Left renal cortex interstitium (tissue), 4 donors: ENCODE measurements around the gene TRAPPC6A. TPM values are rescaled to one million over a fixed set of nuclear protein-coding genes. Genes with fewer than 3 reads are reported as not detected.
A peak's percentile ranks its signal among the peaks of the same experiment; 100 is the strongest.
"Not testable (repeated sequence)": the region's sequence is repeated elsewhere in the genome, so short reads cannot be mapped to it uniquely, and the experiment has no call there.

Experiments used
- DNase-seq, 4 donors: peaks; one replicate each; pipeline ENCODE4 v3.0.0-alpha.2; 2013; ENCODE audit warnings: low read depth in 4 of 4, low spot score in 2 of 4, missing footprints in 1 of 4
- polyA plus RNA-seq, 4 donors: library from polyadenylated mRNA; unstranded; fragments of 120-200 nt; gene quantifications; one replicate each; pipeline ENCODE4 v1.2.1, GENCODE V29; 2013; ENCODE audit not compliant: insufficient read length in 4 of 4

Gene TRAPPC6A
- polyA plus RNA-seq, 4 donors: 32.7 to 51.4 (median 44.5) TPM

DNA sequence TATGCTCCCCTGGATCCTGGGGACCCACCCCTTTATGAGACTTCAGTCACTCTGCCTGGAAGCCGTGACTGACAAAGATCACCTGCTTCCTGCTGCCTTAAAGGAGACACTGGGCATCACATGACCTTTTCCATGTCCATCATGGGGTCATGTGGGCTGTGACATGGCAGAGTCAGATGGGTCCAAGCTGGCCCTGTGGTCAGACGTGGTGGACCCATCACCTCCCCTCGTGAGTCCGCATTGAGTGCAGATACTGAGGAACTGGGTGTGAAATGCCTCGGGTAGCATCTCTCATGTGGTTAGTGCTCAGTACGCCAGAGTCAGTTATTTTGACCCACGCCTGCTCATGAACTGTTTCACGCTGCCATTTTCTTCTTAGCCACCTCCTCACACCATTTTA is 44.4 kb downstream of the TRAPPC6A start:
- DNase-seq: no peak

DNA sequence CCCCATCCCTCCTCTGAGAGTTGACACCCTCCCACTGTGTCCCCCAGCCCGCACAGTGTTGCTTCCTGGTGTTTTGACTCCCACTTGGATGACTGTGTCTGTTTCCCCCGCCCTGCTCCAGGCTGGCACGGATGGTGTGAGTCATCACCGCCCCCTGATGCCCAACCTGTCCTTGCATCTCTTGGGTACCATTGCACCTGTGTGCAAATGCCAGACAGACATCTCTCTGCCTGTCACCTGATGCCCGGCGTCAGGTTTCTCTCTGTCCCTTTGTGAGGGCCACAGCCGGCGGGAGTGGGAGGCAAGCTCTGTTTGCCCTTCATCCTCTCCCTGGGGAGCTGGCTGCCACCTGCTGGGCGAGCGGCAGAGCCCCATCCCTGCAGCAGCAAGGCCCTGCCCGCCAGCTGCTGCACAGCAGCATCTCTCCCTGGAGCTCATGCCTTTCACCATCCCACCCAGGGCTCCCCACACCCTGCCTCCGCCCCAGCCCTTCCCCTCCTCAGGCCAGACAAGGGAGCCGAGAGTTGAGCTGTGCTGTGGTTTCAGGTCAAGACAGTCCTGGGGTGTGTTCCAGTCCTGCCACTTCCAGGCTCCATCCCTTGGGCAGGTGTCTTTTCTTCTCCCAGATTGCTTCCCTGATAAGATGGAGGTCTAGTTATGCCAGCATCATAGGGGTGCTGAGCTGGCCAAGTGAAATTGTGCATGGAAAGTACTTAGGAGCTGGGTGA is 47.0 kb downstream of the TRAPPC6A start:
- no peak for DNase-seq

DNA sequence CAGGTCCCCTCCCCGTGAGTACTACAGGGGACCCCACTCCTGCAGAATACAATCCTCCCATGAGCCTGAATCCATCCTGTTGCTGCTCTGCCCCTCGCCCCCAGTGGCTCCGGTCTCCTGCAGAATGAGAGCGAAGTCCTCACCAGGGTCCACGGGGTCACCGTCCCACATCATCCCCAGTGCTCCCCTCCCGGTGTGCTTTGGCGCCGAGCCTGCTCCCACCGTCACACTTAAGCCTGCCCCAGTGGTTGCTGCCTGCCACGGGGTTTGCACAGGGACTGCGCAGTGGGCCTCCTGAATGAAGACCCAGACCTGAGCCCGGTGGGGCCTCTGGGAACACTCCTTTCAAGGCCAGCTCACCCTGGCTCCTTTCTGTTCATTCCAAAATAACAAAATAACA is 47.8 kb downstream of the TRAPPC6A start:
- DNase-seq: no peak

DNA sequence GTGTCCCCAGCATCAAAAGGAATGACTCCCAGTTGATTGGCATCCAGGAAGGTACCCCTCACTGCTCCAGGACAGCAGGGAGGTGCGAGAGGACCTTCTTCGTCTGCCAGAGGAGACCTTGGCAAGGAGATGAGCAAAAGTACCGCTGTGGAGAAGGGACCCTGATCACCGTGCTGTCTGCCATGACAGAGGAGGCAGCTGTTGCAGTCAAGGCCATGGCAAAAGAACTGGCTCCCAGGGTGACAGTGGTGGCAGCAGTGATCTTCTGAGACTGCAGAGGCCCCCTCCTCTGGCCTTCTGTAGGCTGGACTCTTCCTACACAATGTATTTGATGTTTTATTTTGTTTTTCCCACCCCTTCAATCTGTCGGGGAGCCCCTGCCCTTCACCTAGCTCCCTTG is 49.2 kb downstream of the TRAPPC6A start:
- no peak for DNase-seq

DNA sequence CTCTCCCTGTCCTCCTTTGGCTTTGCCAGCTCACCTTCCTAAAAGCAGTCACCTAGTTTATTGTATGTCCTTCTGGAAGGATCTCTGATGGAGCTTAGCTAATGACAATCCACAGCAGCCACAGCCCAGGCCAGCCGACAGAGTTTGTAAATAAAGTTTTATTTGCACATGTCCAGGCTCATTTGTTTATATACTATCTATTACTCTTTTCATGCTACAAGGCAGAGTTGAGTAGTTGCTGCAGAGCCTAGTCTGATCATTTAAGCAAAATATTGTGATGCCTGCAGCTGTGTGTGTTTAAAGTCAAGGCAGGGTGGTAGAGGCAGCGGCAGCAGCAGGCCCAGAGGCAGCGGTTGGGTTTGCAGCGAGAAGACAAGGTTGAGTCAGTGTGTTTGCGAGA is 49.9 kb downstream of the TRAPPC6A start:
- DNase-seq: no peak

DNA sequence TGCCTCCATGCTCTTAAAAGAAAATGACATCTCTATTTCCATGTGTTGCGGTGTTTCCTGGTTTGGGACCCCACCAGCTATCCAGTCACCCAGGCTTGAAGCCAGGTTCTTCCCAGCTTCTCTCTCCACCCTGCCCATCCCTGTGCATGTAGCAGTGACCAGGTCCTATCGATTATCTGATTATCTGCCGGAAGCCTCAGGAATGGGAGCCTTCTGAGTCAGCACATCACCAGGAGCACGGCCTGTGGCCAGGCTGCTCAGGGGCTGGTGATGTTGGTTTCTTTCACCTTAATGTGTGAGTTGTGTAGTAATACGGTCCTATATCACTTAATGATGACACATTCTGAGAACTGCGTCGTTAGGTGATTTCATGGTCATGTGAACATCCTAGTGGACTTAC is 51.4 kb downstream of the TRAPPC6A start:
- no peak for DNase-seq

GRCh38 chr19:45125975-45126493 is 52.0 kb downstream of the TRAPPC6A start:
- DNase-seq: peak in 1 of 4 donors; percentile 51

GRCh38 chr19:45125360-45125759 is 52.7 kb downstream of the TRAPPC6A start:
- no peak for DNase-seq

GRCh38 chr19:45124021-45124420 is 54.0 kb downstream of the TRAPPC6A start:
- DNase-seq: no peak

GRCh38 chr19:45123440-45123850 is 54.6 kb downstream of the TRAPPC6A start:
- no peak for DNase-seq

- no peak for DNase-seq
These were observed 55.2 kb downstream of the TRAPPC6A start for GRCh38 chr19:45122832-45123231.

DNA sequence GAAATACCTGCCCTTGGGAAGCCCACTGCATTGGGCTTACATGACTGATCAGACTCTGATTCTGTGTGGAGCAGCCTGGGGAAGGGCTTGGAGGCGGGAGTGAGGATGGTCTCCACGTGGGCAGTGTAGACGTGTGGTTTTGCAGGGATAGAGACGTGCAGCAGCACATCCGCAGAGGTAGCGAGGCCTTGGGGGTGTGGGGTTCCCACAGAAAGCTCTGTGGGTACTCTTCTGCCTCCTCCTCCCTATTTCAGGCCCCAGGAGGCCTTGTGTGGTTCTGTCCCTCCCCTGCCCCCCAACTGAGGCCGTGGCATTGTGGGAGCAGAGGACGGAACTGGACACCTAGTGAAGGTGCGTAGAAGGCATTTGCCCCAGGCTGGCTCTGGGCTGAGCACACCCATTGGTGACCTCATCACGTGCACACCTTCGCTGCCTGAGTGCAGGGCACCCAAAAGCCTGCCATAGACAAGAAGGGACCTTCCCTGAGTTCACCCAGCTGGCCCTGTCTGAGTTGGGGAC is 56.2 kb downstream of the TRAPPC6A start:
- DNase-seq: no peak

GRCh38 chr19:45119582-45119981 is 58.5 kb downstream of the TRAPPC6A start:
- no peak for DNase-seq

DNA sequence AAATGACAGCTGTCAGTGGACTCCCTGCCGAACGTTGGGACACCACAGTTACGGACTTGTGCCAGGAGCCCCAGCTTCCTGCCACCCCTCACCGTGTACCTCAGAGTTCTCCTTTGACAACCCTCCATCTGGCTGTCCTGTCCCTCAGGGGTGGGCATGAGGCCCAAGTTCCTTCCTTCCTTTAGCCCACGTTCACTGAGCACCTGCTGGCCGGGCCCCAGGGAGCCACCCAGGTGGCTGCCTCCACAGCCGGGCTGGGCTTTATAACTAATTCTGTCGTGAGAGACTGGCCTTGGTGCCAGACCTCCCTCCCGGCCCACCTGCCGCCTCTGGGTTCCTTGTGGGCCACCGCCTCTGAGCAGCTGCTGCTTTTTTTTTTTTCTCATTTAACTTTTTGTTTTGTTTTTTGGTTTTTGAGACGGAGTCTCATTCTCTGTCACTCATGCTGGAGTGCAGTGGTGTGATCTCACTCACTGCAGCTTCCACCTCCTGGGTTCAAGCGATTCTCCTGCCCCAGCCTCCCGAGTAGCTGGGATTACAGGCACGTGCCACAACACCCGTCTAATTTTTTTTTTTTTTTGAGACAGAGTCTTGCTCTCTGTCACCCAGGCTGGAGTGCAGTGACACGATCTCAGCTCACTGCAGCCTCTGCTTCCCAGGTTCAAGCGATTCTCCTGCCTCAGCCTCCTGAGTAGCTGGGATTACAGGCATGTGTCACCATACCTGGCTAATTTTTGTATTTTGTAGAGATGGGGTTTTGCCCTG is 59.3 kb downstream of the TRAPPC6A start:
- DNase-seq: not testable (repeated sequence)

GRCh38 chr19:45118106-45118505 is 59.9 kb downstream of the TRAPPC6A start:
- DNase-seq: no peak

DNA sequence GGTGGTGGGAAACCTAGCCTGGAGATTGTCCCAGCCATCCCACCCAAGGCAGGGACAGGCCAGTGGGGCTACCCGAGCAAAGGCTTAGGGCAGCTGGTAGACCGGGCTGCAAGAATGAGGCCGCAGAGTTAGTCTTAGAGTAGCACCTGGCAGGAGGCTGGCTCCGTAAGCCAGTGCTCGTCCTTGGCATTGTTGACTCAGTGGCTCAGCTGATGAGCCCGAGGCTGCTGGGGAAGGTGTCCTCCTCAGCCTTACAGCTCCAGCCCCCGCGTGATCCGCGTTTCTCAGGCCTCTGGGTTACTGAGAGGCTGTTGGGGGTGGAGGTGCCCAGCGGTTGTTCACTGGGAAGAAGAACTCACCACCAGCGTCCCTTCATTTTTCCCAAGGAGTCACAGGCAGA is 60.4 kb downstream of the TRAPPC6A start:
- DNase-seq: no peak

DNA sequence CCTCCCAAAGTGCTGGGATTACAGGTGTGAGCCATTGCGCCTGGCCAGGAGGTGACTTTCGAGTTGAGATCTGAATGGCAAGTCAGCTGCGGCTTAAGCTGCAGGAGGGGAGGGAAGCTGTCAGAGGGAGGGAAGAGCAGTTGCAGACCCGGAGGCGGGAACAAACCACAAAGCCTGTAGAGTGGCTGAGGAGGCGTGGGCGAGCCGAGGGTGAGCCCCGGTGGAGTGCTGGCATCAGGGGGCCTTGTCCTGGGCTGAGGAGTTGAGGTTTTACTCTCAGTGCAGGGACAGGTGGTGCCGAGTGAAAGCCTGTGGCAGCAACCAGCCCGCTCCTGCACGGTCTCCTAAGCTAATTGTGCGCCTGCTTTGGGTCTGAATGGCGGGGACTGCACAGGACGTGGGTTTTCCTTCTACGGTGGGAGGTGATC is 60.9 kb downstream of the TRAPPC6A start:
- DNase-seq: no peak

- no peak for DNase-seq
These were observed 62.0 kb downstream of the TRAPPC6A start for GRCh38 chr19:45115809-45116615.

GRCh38 chr19:45114116-45114515 is 63.9 kb downstream of the TRAPPC6A start:
- no peak for DNase-seq

DNA sequence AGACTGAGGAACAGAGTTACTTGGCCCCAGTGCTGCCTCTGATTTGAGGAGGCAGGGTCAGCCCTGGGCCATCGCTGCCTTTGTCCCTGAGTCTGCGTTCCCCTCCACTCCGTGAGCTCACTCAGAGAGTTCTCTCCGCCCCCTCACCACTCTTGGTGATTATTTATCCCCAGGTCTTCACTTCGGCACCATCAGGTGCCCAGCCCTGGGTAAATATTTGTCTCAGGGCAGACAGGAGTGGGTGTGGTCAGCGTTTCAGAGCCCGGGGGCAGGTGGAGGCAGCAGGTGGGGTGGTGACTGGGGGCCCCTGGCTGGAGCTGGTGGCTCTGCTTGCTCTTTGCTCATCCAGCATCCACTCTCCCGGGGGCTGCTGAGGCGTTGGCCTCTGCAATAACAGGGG is 64.4 kb downstream of the TRAPPC6A start:
- DNase-seq: no peak
